T-helper 2 cell treated with Interferon-gamma antibody and Interleukin-4, amounts not matched to agents 100 ng/mL and 5 ng/mL, for 36 hours (primary cell): ENCODE results near the gene FBXL12. TPM values are rescaled to one million over a fixed set of nuclear protein-coding genes. Genes with fewer than 3 reads are reported as not detected.
"Not testable (repeated sequence)": the region's sequence is repeated elsewhere in the genome, so short reads cannot be mapped to it uniquely, and the experiment has no call there.

Source experiments
- intact Hi-C: fragments of 100-400 bp; cut with micrococcal nuclease; formaldehyde crosslinking; loops from one replicate; pipeline ENCODE4 v1.15.1; 2023
- total RNA-seq: library from RNA; stranded (reverse); gene quantifications from 2 replicates; pipeline ENCODE4 v1.2.3, GENCODE V29; 2022

FBXL12 gene
- total RNA-seq, 1 donor from 2014 or later: 17.9 TPM

DNA sequence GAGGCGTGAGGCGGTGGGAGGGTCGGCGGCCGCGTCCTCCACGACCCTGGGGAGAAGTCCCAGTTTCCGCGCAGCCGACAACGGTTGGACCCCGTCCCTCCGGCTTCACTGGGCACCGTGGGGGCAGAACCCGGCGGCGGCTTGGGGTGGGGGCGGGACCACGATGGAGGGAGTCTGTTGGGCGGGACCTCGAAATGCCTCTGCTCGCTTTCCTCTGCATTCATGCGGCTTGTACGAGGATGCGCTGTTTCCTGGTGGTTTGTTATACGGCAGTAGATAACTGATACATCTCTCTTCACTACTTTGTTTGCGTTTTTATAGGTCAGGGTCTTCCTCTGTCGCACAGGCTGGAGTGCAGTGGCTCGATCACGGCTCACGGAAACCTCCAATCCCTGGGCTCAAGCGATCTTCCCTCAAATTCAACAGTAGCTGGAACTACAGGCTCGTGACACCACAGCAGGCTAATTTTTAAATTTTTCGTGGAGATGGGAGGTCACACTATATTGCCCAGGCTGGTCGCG lies 25.7 kb downstream of the FBXL12 start:
- intact Hi-C loops: loop anchor here (2.0 to 10.0 kb wide), 3 partner anchors 116 to 1868 kb away; partner anchors contain the start of genes CTXN1, SNAPC2, ZNF317 and ZNF562

DNA sequence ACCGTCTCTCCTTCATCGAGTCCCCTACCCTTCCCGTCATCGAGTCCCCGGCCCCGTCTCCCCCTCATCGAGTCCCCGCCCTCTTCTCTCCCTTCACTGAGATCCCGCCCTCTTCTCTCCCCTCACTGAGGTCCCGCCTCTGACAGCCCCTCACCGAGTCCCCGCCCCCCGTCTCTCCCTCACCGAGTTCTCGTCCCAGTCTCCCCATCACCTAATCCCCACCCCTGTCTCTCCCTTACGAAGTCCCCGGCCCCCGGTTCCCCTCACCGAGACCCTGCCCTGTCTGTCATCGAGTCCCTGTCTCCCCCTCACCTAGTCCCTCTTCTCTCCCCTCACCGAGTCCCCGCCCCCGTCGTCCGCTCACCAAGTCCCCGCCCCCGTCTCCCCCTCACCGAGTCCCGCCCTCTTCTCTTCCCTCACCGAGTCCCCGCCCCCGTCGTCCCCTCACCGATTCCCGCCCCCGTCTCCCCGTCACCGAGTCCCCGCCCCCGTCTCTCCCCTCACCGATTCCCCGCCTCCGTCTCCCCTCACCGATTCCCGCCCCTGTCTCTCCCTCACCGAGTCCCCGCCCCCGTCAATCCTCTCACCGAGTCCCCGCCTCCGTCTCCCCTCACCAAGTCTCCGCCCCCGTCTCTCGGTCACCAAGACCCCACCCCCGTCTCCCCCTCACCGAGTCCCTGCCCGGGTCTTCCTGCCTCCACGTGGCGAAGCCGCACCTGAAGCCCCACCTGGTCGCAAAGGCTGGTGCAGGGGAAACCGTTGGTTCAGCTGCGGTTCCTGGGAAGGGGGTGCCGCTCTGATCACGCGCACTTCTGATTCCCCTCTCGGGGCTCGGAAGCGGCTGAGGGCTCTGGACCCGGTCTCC lies 26.4 kb downstream of the FBXL12 start:
- intact Hi-C loops: loop anchor here (1.0 to 10.0 kb wide), 5 partner anchors 27 to 1868 kb away; partner anchors contain the start of genes CTXN1, FBXL12, SNAPC2 and ZNF317

DNA sequence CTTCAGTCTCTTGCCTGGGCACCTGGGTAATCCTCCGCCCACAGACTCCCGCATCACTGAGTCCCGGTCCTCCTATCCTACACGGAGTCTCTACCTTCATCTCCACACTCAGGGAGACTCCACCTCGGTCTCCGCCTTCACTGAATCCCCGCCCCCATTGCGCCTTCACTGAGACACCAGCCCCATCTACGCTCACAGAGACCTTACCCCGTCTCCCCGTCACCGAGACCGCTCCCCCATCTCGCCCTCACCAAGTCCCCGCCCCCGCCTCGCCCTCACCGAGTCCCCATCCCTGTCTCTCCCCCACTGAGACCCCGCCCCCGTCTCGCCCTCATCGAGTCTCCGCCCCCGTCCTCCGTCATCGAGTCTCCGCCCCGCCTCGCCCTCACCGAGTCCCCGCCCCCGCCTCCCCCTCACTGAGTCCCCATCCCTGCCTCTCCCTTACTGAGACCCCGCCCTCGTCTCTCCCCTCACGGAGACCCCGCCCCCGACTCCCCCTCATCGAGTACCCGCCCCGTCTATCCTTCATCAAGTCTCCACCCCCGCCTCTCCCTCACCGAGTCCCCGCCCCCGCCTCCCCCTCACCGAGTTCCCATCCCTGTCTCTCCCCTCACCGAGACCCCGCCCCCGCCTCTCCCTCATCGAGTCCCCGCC lies 27.2 kb downstream of the FBXL12 start:
- intact Hi-C loops: loop anchor here (1.0 to 10.0 kb wide), 6 partner anchors 28 to 1867 kb away; partner anchors contain the start of genes CTXN1, FBXL12, PIN1 and SNAPC2

DNA sequence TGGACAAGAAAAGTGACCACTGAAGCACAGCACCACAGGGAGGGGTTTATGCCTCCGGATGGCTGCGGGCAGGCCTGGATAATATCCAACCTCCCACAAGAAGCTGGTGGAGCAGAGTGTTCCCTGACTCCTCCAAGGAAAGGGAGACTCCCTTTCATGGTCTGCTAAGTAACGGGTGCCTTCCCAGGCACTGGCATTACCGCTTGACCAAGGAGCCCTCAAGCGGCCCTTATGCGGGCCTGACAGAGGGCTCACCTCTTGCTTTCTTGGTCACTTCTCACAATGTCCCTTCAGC lies 27.9 kb downstream of the FBXL12 start:
- intact Hi-C loops: loop anchor here (1.0 to 10.0 kb wide), 3 partner anchors 44 to 1866 kb away; partner anchors contain the start of genes CTXN1, PIN1, SNAPC2 and ZNF562

DNA sequence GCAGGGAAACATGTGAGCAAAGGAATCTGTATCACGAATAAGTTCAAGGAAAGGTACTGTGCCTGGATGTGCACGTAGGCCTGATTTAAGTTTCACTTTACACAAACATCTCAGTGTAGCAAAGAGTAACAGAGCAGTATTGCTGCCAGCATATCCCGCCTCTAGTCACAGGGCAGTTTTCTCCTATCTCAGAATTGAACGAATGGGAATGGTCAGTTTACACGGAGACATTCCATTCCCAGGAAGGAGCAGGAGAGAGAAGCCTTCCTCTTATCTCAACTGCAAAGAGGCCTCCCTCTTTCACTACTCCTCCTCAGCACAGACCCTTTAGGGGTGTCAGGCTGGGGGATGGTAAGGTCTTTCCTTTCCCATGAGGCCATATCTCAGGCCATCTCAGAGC lies 29.3 kb downstream of the FBXL12 start:
- intact Hi-C loops: not testable (repeated sequence)

DNA sequence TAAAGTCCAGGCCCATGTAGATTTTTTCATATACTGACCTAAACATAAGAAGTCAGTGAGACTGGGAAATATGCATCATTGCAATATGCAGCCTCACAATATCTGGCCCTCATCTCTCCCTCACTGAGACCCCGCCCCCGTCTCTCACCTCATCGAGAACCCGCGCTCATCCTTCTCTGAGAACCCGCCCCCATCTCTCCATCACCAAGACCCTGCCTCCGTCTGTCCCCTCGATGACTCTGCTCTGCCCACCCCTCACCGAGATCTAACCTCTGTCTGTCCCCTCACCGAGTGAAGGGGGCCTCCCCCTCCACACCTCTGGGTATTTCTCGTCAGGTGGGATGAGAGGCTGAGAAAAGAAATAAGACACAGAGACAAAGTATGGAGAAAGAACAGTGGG lies 29.8 kb downstream of the FBXL12 start:
- intact Hi-C loops: no loop called here

DNA sequence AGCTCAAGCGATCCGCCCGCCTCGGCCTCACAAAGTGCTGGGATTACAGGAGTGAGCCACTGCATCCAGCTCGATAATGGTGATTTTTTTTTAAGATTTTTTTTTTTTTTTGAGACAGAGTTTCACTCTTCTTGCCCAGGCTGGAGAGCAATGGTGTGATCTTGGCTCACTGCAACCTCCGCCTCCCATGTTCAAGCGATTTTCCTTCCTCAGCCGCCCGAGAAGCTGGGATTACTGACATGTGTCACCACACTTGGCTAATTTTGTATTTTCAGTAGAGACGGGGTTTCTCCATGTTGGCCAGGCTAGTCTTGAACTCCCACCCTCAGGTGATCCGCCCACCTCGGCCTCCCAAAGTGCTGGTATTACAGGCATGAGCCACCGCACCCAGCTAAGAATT lies 30.3 kb downstream of the FBXL12 start:
- intact Hi-C loops: not testable (repeated sequence)

DNA sequence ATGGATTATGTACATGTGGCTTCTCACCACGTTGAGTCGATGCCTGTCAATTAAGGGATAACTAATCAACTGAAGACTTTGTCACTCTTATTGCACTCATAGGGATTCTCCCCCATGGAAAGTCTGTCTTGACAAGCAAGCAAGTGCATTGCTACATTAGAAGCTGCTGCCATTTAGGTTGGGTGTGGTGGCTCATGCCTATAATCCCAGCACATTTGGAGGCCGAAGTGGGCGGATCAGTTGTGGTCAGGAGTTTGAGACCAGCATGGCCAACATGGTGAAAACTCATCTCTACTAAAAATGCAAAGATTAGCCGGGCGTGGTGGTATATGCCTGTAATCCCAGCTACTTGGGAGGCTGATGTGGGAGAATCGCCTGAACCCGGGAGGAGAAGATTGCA lies 32.1 kb downstream of the FBXL12 start:
- intact Hi-C loops: no loop called here

DNA sequence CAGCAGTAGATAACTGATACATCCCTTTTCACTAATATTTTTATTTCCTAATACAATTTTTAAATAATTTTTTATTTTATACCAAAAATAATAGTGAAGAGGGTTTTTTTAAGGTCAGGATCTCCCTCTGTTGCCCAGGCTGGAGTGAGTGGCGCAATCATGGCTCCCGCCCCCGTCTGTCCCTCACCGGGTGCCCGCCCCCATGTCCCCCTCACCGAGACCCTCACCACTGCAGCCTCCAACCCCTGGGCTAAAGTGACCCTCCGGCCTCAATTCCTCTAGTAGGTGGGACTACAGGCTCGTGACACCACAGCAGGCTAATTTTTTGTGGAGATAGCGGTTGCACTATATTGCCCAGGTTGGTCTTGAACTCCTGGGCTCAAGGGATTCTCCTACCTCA lies 32.5 kb downstream of the FBXL12 start:
- intact Hi-C loops: no loop called here

DNA sequence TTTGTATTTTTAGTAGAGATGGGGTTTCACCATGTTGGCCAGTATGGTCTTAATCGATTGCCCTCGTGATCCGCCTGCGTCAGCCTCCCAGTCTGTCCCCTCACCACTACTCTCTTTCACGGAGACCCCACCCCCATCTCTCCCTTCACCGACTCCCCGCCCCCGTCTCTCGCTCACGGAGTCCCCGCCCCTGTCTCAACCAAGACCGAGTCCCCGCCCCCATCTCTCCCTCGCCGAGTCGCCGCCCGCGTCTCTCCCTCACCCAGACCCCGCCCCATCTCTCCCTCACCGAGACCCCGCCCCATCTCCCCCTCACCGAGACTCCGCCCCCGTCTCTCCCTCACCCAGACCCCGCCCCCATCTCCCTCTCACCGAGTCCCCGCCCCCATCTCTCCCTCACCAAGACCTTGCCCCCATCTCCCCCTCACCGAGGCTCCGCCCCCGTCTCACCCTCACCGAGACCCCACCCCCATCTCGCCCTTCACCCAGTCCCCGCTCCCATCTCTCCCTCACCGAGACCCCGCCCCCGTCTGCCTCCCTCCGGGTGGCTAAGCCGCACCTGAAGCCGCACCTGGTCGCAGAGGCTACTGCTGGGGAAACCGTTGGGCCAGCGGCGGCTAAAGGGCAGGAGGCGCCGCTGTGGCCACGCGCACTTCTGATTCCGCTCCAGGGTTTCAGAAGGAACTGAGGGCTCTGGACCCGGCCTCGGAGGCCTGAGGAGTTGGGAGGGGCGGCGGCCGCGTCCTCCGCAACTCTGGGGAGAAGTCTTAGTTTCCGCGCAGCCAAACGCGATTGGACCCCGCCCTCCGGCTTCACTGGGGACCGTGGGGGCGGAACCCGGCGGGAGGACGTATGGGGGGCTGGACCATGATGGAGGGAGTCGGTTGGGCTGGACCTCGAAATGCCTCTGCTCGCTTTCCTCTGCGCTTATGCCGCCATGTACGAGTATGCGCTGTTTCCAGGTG lies 33.2 kb downstream of the FBXL12 start:
- intact Hi-C loops: loop anchor here (1.0 kb wide), 2 partner anchors 17 to 34 kb away; partner anchors contain the start of genes FBXL12 and ZNF846

DNA sequence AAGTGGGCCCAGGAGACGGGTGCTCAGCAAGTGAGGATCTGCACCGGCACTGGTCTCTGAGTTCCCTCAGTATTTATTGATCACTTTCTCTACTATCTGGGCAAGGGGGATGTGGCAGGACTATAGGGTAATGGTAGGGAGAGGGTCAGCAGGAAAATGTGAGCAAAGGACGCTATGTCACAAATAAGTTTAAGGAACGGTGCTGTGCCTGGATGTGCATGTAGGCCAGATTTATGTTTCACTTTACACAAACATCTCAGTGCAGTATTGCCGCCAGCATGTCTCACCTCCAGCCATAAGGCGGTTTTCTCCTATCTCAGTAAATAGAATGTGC lies 34.7 kb downstream of the FBXL12 start:
- intact Hi-C loops: not testable (repeated sequence)

DNA sequence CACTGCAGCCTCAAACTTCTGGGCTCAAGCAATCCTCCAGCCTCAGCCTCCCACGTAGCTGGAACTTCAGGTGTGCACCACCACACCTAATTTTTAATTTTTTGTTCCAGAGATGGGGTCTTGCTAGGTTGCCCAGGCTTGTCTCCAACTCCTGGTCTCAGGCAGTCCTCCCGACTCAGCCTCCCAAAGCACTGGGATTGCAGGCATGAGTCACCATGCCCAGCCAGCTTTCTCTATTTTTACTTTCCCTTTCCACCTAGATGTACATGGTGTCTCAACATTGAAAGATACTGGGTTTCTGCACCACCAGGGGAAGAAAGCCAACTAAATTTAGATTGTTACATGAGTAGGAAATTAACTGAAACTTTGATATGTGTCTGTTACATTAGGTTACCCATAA lies 36.5 kb downstream of the FBXL12 start:
- intact Hi-C loops: no loop called here

DNA sequence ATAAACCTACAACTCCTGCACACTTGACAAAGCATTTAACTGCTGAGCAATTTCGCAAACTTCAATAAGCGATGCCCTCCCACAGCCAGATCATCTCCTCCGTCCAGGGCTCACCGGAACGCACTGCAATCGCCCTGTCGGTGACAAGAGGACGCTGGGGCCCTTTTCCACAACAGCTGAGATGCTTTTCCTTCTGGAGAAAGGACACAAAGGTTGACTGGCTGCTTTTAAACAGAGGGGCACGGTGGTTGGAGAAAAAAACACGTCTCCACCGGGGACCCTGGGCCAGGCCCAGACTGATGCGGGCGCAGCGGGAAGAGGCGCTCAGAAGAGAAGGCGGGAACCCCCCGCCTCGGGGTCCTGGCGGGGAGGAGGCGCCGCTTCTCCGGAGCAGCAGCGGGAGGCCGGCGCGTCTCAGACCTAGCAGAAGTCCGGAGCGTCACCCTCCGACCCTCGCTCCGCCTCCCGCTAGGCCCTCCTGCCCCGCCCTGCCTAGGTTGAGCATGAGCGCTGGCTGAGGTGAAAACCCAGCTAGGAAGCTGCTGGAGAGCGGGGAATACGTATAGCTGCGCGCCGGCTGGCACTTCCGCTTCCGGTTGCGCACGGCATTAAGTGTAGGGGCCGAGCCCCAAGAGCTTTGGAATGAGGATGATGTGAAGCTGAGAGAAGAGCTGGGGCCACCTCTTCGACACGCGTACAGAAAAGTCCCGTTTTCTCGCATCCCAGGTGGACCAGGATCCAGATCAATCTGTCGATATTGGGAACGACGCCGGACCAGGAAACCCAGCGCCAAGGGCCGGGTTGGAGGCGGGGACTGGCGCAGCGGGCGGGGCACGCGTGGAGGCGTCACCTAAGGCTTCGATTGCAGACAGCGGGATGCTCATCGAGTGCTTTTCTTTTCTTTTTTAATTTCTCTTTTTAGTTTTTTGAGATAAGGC lies 50.4 kb downstream of the FBXL12 start, which contains the start of gene ZNF846:
ZNF846 (minus strand) TSS at position 564 of the 938 bp plus-strand sequence. CDS start 3,788 bp downstream, outside the sequence.
- intact Hi-C loops: loop anchor here (1.0 to 5.0 kb wide), 6 partner anchors 17 to 446 kb away; partner anchors contain the start of genes FBXL12, ZNF266, ZNF559 and ZNF561

Other genes with a start within 250 kb of the FBXL12 start
- 45.4 and 50.8 TPM in 2 replicates for gene ZNF121, start 234.6 kb downstream of the FBXL12 start, total RNA-seq
- gene ZNF561, start 197.8 kb downstream of the FBXL12 start, total RNA-seq: 24.4 and 29.0 TPM in 2 replicates
- 13.6 and 15.2 TPM in 2 replicates for gene ZNF562, start 144.0 kb downstream of the FBXL12 start, total RNA-seq
- gene ZNF846, start 50.3 kb downstream of the FBXL12 start, total RNA-seq: 5.9 and 6.5 TPM in 2 replicates
- gene UBL5, start 8.8 kb upstream of the FBXL12 start, total RNA-seq: 359 and 403 TPM in 2 replicates
- 91.0 and 100 TPM in 2 replicates for gene PIN1, start 16.2 kb upstream of the FBXL12 start, total RNA-seq
- gene OLFM2, start 117.4 kb upstream of the FBXL12 start, total RNA-seq: 7.5 and 9.0 TPM in 2 replicates
- not detected in 2 replicates for gene COL5A3, start 191.4 kb upstream of the FBXL12 start, total RNA-seq
- gene RDH8, start 194.4 kb upstream of the FBXL12 start, total RNA-seq: not detected in 2 replicates